NB4 (cell line): ENCODE data around the gene SAG.

Experiments used
- MYC ChIP-seq: IDR thresholded peaks from 2 replicates; pipeline ENCODE4 v1.6.1; 2011; ENCODE audit warnings: low read depth, low read length
- POLR2A ChIP-seq: IDR thresholded peaks from 2 replicates; pipeline ENCODE4 v1.6.1; 2011; ENCODE audit warnings: mild to moderate bottlenecking; ENCODE audit not compliant: insufficient read length; ENCODE audit errors: extremely low read depth
- TF ChIP-seq, protein P1 (sequence below): IDR thresholded peaks from one replicate; pipeline ENCODE4 v1.5.1; 2012; ENCODE audit warnings: low read depth, low read length
- TF ChIP-seq, protein P2 (sequence below): IDR thresholded peaks from 2 replicates; pipeline ENCODE4 v1.6.1; 2011; ENCODE audit warnings: low read depth, low read length

- TF ChIP-seq, protein P1, sequence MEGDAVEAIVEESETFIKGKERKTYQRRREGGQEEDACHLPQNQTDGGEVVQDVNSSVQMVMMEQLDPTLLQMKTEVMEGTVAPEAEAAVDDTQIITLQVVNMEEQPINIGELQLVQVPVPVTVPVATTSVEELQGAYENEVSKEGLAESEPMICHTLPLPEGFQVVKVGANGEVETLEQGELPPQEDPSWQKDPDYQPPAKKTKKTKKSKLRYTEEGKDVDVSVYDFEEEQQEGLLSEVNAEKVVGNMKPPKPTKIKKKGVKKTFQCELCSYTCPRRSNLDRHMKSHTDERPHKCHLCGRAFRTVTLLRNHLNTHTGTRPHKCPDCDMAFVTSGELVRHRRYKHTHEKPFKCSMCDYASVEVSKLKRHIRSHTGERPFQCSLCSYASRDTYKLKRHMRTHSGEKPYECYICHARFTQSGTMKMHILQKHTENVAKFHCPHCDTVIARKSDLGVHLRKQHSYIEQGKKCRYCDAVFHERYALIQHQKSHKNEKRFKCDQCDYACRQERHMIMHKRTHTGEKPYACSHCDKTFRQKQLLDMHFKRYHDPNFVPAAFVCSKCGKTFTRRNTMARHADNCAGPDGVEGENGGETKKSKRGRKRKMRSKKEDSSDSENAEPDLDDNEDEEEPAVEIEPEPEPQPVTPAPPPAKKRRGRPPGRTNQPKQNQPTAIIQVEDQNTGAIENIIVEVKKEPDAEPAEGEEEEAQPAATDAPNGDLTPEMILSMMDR, result no peak
- TF ChIP-seq POLR2A (no peak), MYC (no peak)
- TF ChIP-seq, protein P2, sequence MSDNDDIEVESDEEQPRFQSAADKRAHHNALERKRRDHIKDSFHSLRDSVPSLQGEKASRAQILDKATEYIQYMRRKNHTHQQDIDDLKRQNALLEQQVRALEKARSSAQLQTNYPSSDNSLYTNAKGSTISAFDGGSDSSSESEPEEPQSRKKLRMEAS, result no peak
Measured at GRCh38 chr2:233263045-233263570, 44.5 kb upstream of the SAG start.
